ENCODE data around the gene BSN.

DNA sequence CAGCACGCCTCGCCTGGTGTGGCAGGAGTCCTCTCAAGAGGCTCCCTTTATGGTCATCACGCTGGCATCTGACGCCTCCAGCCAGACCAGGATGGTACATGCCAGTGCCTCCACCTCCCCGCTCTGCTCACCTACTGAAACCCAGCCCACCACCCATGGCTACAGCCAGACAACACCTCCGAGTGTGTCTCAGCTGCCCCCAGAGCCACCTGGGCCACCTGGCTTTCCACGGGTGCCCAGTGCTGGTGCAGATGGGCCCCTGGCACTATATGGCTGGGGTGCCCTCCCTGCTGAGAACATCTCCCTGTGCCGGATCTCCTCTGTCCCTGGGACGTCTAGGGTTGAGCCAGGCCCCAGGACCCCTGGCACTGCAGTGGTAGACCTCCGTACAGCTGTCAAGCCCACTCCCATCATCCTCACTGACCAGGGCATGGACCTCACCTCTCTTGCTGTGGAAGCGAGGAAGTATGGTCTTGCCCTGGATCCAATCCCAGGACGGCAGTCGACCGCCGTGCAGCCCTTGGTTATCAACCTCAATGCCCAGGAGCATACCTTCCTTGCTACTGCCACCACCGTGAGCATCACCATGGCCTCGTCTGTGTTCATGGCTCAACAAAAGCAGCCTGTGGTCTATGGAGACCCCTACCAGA, 100.0 kb downstream of the BSN start:
- TF ChIP-seq, protein P1, sequence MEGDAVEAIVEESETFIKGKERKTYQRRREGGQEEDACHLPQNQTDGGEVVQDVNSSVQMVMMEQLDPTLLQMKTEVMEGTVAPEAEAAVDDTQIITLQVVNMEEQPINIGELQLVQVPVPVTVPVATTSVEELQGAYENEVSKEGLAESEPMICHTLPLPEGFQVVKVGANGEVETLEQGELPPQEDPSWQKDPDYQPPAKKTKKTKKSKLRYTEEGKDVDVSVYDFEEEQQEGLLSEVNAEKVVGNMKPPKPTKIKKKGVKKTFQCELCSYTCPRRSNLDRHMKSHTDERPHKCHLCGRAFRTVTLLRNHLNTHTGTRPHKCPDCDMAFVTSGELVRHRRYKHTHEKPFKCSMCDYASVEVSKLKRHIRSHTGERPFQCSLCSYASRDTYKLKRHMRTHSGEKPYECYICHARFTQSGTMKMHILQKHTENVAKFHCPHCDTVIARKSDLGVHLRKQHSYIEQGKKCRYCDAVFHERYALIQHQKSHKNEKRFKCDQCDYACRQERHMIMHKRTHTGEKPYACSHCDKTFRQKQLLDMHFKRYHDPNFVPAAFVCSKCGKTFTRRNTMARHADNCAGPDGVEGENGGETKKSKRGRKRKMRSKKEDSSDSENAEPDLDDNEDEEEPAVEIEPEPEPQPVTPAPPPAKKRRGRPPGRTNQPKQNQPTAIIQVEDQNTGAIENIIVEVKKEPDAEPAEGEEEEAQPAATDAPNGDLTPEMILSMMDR (optimal IDR thresholded peaks at IDR 0.05 in 1 of 3, IDR thresholded peaks at IDR 0.05 in 1 of 3, conservative IDR thresholded peaks at IDR 0.05 in 1 of 3; ENCODE audit: extremely low read depth in 1 of 3, insufficient read depth in 2 of 3, low read length in 3 of 3) = no peak
- no peak for TF ChIP-seq EZH2 (IDR thresholded peaks at IDR 0.05; ENCODE audit: low read length)
